ENCODE measurements around the gene CLCF1.

CLCF1 gene

GRCh38 chr11:67381244-67381972, 8.0 kb upstream of the CLCF1 start:
- H3K36me3 ChIP-seq (ENCODE audit: control insufficient read depth, insufficient read depth, low read length) = no peaks in the 10 kb centered on the region
- no peak overlapping the region for H3K27ac ChIP-seq (ENCODE audit: low read length)
- no peaks in the 10 kb centered on the region for H3K4me1 ChIP-seq (ENCODE audit: control insufficient read depth, insufficient read depth, low read length)
- DNase-seq (ENCODE audit: low read depth, low spot score) = no peak
- WGBS (ENCODE audit: insufficient coverage, insufficient read length) = no CpG with 5 or more reads among the region's 13 CpGs
- H3K27me3 ChIP-seq (ENCODE audit: control insufficient read depth, insufficient read depth, low read length) = peaks cover 8% of the 10 kb centered on the region
- H3K9me3 ChIP-seq (ENCODE audit: control insufficient read depth, insufficient read depth, low read length) = no peaks in the 10 kb centered on the region
- no peak overlapping the region for H3K4me3 ChIP-seq (ENCODE audit: low read length)

- Histone ChIP-seq H3K9me3 (ENCODE audit: control insufficient read depth, insufficient read depth, low read length) (no peaks in the 10 kb centered on the region), H3K27ac (ENCODE audit: low read length) (no peak overlapping the region), H3K4me1 (ENCODE audit: control insufficient read depth, insufficient read depth, low read length) (0 out of 2 replicates have a peak, but pooled peaks cover 6% of the 10 kb centered on the region), H3K36me3 (ENCODE audit: control insufficient read depth, insufficient read depth, low read length) (no peaks in the 10 kb centered on the region), H3K4me3 (ENCODE audit: low read length) (no peak overlapping the region), H3K27me3 (ENCODE audit: control insufficient read depth, insufficient read depth, low read length) (peaks cover 16% of the 10 kb centered on the region)
- no peak for DNase-seq (ENCODE audit: low read depth, low spot score)
- WGBS (ENCODE audit: insufficient coverage, insufficient read length) = no CpG with 5 or more reads among the region's 23 CpGs
Measured at GRCh38 chr11:67379061-67380058, 6.0 kb upstream of the CLCF1 start.

- H3K4me1 ChIP-seq (ENCODE audit: control insufficient read depth, insufficient read depth, low read length) = 0 out of 2 replicates have a peak, but pooled peaks cover 6% of the 10 kb centered on the region
- no peak overlapping the region for H3K4me3 ChIP-seq (ENCODE audit: low read length)
- peaks cover 18% of the 10 kb centered on the region for H3K27me3 ChIP-seq (ENCODE audit: control insufficient read depth, insufficient read depth, low read length)
- no CpG with 5 or more reads among the region's 4 CpGs for WGBS (ENCODE audit: insufficient coverage, insufficient read length)
- no peak for DNase-seq (ENCODE audit: low read depth, low spot score)
- H3K36me3 ChIP-seq (ENCODE audit: control insufficient read depth, insufficient read depth, low read length) = no peaks in the 10 kb centered on the region
- H3K9me3 ChIP-seq (ENCODE audit: control insufficient read depth, insufficient read depth, low read length) = no peaks in the 10 kb centered on the region
- no peak overlapping the region for H3K27ac ChIP-seq (ENCODE audit: low read length)
Measured at GRCh38 chr11:67378544-67378943, 5.1 kb upstream of the CLCF1 start.

GRCh38 chr11:67376873-67377808, 3.7 kb upstream of the CLCF1 start:
- no CpG with 5 or more reads among the region's 6 CpGs for WGBS (ENCODE audit: insufficient coverage, insufficient read length)
- peaks cover 18% of the 10 kb centered on the region for H3K27me3 ChIP-seq (ENCODE audit: control insufficient read depth, insufficient read depth, low read length)
- no peaks in the 10 kb centered on the region for H3K9me3 ChIP-seq (ENCODE audit: control insufficient read depth, insufficient read depth, low read length)
- no peaks in the 10 kb centered on the region for H3K36me3 ChIP-seq (ENCODE audit: control insufficient read depth, insufficient read depth, low read length)
- H3K4me1 ChIP-seq (ENCODE audit: control insufficient read depth, insufficient read depth, low read length) = 0 out of 2 replicates have a peak, but pooled peaks cover 6% of the 10 kb centered on the region
- H3K4me3 ChIP-seq (ENCODE audit: low read length) = no peak overlapping the region
- H3K27ac ChIP-seq (ENCODE audit: low read length) = no peak overlapping the region
- DNase-seq (ENCODE audit: low read depth, low spot score) = no peak

GRCh38 chr11:67376063-67376820, 2.8 kb upstream of the CLCF1 start:
- no peaks in the 10 kb centered on the region for H3K36me3 ChIP-seq (ENCODE audit: control insufficient read depth, insufficient read depth, low read length)
- peak overlapping the region; percentile 10; the same call in 1 of the 2 replicates for H3K4me3 ChIP-seq (ENCODE audit: low read length)
- no CpG with 5 or more reads among the region's 7 CpGs for WGBS (ENCODE audit: insufficient coverage, insufficient read length)
- H3K27ac ChIP-seq (ENCODE audit: low read length) = no peak overlapping the region
- H3K9me3 ChIP-seq (ENCODE audit: control insufficient read depth, insufficient read depth, low read length) = no peaks in the 10 kb centered on the region
- DNase-seq (ENCODE audit: low read depth, low spot score) = no peak
- H3K4me1 ChIP-seq (ENCODE audit: control insufficient read depth, insufficient read depth, low read length) = peaks cover 12% of the 10 kb centered on the region
- H3K27me3 ChIP-seq (ENCODE audit: control insufficient read depth, insufficient read depth, low read length) = peaks cover 24% of the 10 kb centered on the region

GRCh38 chr11:67375320-67376055, 2.1 kb upstream of the CLCF1 start:
- Histone ChIP-seq H3K4me1 (ENCODE audit: control insufficient read depth, insufficient read depth, low read length) (peaks cover 18% of the 10 kb centered on the region), H3K27ac (ENCODE audit: low read length) (no peak overlapping the region), H3K27me3 (ENCODE audit: control insufficient read depth, insufficient read depth, low read length) (peaks cover 25% of the 10 kb centered on the region), H3K9me3 (ENCODE audit: control insufficient read depth, insufficient read depth, low read length) (no peaks in the 10 kb centered on the region), H3K36me3 (ENCODE audit: control insufficient read depth, insufficient read depth, low read length) (no peaks in the 10 kb centered on the region), H3K4me3 (ENCODE audit: low read length) (peak overlapping the region; percentile 10; the same call in 1 of the 2 replicates)
- DNase-seq (ENCODE audit: low read depth, low spot score) = no peak
- WGBS (ENCODE audit: insufficient coverage, insufficient read length) = no CpG with 5 or more reads among the region's 15 CpGs

- no peaks in the 10 kb centered on the region for H3K9me3 ChIP-seq (ENCODE audit: control insufficient read depth, insufficient read depth, low read length)
- no CpG with 5 or more reads among the region's 9 CpGs for WGBS (ENCODE audit: insufficient coverage, insufficient read length)
- H3K36me3 ChIP-seq (ENCODE audit: control insufficient read depth, insufficient read depth, low read length) = no peaks in the 10 kb centered on the region
- peaks cover 25% of the 10 kb centered on the region for H3K27me3 ChIP-seq (ENCODE audit: control insufficient read depth, insufficient read depth, low read length)
- no peak overlapping the region for H3K27ac ChIP-seq (ENCODE audit: low read length)
- no peak for DNase-seq (ENCODE audit: low read depth, low spot score)
- peaks cover 22% of the 10 kb centered on the region for H3K4me1 ChIP-seq (ENCODE audit: control insufficient read depth, insufficient read depth, low read length)
- H3K4me3 ChIP-seq (ENCODE audit: low read length) = peak overlapping the region; percentile 24; the same call in 1 of the 2 replicates
Measured at GRCh38 chr11:67374571-67375281, 1.3 kb upstream of the CLCF1 start.

- DNase-seq (ENCODE audit: low read depth, low spot score) = no peak
- Histone ChIP-seq H3K27ac (ENCODE audit: low read length) (no peak overlapping the region), H3K9me3 (ENCODE audit: control insufficient read depth, insufficient read depth, low read length) (no peaks in the 10 kb centered on the region), H3K27me3 (ENCODE audit: control insufficient read depth, insufficient read depth, low read length) (peaks cover 25% of the 10 kb centered on the region), H3K4me3 (ENCODE audit: low read length) (peak overlapping the region; percentile 62; the same call in 1 of the 2 replicates), H3K36me3 (ENCODE audit: control insufficient read depth, insufficient read depth, low read length) (no peaks in the 10 kb centered on the region), H3K4me1 (ENCODE audit: control insufficient read depth, insufficient read depth, low read length) (peaks cover 22% of the 10 kb centered on the region)
- no CpG with 5 or more reads among the region's 40 CpGs for WGBS (ENCODE audit: insufficient coverage, insufficient read length)
Measured at GRCh38 chr11:67373648-67374570, 511 bp upstream of the CLCF1 start.
